ENCODE measurements around the gene RAB7A. TPM values are rescaled to one million over a fixed set of nuclear protein-coding genes. Genes with fewer than 3 reads are reported as not detected.
"Not testable (repeated sequence)": the region's sequence is repeated elsewhere in the genome, so short reads cannot be mapped to it uniquely, and the experiment has no call there.

Gene RAB7A
- total RNA-seq, 4 donors from 2014 or later, result 89.2 to 128 (median 114) TPM

DNA sequence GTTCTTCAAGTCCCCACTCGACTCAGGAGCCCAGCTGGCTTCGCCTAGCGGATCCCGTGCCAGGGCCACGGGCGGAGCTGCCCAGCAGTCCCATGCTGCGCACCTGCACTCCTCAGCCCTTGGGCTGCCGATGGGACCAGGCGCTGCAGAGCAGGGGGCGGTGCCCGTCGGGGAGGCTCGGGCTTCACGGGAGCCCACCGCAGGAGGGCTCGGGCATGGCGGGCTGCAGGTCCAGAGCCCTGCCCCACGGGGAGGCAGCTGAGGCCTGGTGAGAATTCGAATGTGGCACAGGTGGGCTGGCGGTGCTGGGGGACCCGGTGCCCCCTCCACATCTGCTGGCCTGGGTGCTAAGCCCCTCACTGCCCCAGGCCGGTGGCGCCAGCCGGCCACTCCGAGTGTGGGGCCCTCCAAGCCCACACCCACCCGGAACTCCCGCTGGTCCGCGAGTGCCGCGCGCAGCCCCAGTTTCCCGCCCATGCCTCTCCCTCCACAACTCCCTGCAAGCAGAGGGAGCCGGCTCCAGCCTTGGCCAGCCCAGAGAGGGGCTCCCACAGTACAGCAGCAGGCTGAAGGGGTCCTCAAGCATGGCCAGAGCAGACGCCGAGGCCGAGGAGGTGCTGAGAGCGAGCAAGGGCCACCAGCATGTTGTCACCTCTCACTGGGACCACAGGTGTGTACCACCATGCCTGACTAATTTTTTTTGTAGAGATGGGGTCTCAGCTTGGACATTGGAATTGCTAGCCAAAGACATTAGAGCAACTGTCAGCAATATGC lies 17.0 kb downstream of the RAB7A start:
- WGBS, 2 donors, result 95 to 99% methylated on average over 30 of the region's 38 CpGs
- TF ChIP-seq POLR2A (IDR thresholded peaks at IDR 0.05) (no peak), EP300 (IDR thresholded peaks at IDR 0.05) (no peak)
- TF ChIP-seq, protein P1, sequence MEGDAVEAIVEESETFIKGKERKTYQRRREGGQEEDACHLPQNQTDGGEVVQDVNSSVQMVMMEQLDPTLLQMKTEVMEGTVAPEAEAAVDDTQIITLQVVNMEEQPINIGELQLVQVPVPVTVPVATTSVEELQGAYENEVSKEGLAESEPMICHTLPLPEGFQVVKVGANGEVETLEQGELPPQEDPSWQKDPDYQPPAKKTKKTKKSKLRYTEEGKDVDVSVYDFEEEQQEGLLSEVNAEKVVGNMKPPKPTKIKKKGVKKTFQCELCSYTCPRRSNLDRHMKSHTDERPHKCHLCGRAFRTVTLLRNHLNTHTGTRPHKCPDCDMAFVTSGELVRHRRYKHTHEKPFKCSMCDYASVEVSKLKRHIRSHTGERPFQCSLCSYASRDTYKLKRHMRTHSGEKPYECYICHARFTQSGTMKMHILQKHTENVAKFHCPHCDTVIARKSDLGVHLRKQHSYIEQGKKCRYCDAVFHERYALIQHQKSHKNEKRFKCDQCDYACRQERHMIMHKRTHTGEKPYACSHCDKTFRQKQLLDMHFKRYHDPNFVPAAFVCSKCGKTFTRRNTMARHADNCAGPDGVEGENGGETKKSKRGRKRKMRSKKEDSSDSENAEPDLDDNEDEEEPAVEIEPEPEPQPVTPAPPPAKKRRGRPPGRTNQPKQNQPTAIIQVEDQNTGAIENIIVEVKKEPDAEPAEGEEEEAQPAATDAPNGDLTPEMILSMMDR (IDR thresholded peaks at IDR 0.05), result no peak
- H3K36me3 ChIP-seq, result peaks cover 0 to 55% (median 0%) of the 10 kb centered on the region in 3 donors
- no peak overlapping the region for H3K4me3 ChIP-seq
- H3K27ac ChIP-seq, result no peak overlapping the region
- peaks cover 0 to 16% (median 0%) of the 10 kb centered on the region in 4 donors for H3K9me3 ChIP-seq
- no peak for DNase-seq (ENCODE audit: low spot score in 2 of 2)
- H3K27me3 ChIP-seq, result no peaks in the 10 kb centered on the region
- H3K4me1 ChIP-seq, result peaks cover 0 to 32% (median 2%) of the 10 kb centered on the region in 4 donors

DNA sequence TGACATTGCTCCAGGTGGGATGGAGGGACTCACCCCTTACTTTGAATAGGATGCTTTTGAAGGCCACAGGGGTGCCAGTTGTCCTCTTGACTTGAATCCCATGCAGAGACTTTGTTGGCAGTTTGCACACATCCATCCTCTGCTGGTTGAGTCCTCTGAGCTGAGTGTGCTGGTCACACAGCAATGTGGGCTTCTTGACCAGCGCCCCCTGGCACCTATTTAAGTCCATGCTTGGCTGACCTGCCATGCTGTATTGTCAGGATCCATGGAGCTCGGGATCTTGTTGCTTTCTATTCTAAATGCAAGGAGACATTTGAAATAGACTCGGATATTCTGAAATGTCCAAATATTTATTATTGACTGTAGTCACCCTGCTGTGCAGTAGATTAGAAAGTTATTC lies 19.8 kb downstream of the RAB7A start:
- Histone ChIP-seq H3K27me3 (no peaks in the 10 kb centered on the region), H3K9me3 (peaks cover 0 to 16% (median 0%) of the 10 kb centered on the region in 4 donors), H3K4me3 (no peak overlapping the region), H3K36me3 (peaks cover 0 to 47% (median 0%) of the 10 kb centered on the region in 3 donors), H3K4me1 (peaks cover 0 to 44% (median 7%) of the 10 kb centered on the region in 4 donors), H3K27ac (no peak overlapping the region)
- no peak for DNase-seq (ENCODE audit: low spot score in 2 of 2)
- TF ChIP-seq POLR2A (IDR thresholded peaks at IDR 0.05) (no peak), EP300 (IDR thresholded peaks at IDR 0.05) (no peak)
- TF ChIP-seq, protein P1 (IDR thresholded peaks at IDR 0.05), result no peak
- 88 to 91% methylated on average over 3 of the region's 3 CpGs for WGBS, 2 donors

DNA sequence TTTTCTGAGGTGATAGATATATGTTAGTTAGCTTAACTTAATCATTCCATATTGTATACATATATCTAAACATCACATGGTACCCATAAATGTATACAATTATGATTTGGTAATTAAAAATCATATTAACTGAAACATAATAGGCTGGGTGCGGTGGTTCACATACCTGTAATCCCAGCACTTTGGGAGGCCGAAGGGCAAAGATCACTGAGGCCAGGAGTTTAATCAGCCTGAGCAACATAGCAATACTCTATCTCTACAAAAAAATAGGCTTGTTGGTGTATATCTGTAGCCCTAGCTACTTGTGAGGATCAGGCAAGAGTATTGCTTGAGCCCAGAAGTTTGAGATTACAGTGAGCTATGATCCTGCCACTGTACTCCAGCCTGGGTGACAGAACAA lies 20.9 kb downstream of the RAB7A start:
- Histone ChIP-seq H3K27me3 (no peaks in the 10 kb centered on the region), H3K27ac (no peak overlapping the region), H3K36me3 (peaks cover 0 to 49% (median 0%) of the 10 kb centered on the region in 3 donors), H3K4me1 (peaks cover 0 to 49% (median 5%) of the 10 kb centered on the region in 4 donors), H3K9me3 (peaks cover 0 to 16% (median 0%) of the 10 kb centered on the region in 4 donors), H3K4me3 (no peak overlapping the region)
- no peak for DNase-seq (ENCODE audit: low spot score in 2 of 2)
- TF ChIP-seq POLR2A (IDR thresholded peaks at IDR 0.05), result no peak
- TF ChIP-seq EP300 (IDR thresholded peaks at IDR 0.05), result no peak
- TF ChIP-seq, protein P1 (IDR thresholded peaks at IDR 0.05), result no peak
- WGBS, 2 donors, result 98 to 100% methylated on average over 2 of the region's 2 CpGs

DNA sequence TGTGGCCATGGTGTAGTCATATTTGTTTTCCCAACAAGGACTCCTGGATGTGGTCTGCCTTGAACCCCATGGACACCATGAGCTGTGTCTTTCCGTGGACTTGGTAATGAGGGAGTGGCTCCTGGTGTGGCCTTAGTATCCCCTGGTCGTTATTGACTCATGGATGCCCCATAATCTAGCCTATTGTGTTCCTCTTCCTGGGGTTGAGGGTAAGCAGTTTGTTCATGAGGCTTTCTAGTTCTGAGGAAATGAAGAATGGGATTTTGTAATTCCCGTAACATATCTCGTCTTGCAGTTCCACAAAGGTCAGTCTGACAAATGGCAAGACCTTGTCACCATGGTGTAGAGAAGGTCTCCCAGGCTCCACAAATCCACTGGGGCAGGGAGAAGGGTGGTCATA lies 22.6 kb downstream of the RAB7A start:
- no peak for DNase-seq (ENCODE audit: low spot score in 2 of 2)
- Histone ChIP-seq H3K9me3 (peaks cover 0 to 7% (median 0%) of the 10 kb centered on the region in 4 donors), H3K36me3 (peaks cover 0 to 32% (median 0%) of the 10 kb centered on the region in 3 donors), H3K4me1 (peaks cover 0 to 64% (median 5%) of the 10 kb centered on the region in 4 donors), H3K4me3 (no peak overlapping the region), H3K27ac (no peak overlapping the region), H3K27me3 (no peaks in the 10 kb centered on the region)
- WGBS, 2 donors, result 88% methylated on average over 4 of the region's 4 CpGs
- TF ChIP-seq POLR2A (IDR thresholded peaks at IDR 0.05) (no peak), EP300 (IDR thresholded peaks at IDR 0.05) (no peak)
- TF ChIP-seq, protein P1 (IDR thresholded peaks at IDR 0.05), result no peak

DNA sequence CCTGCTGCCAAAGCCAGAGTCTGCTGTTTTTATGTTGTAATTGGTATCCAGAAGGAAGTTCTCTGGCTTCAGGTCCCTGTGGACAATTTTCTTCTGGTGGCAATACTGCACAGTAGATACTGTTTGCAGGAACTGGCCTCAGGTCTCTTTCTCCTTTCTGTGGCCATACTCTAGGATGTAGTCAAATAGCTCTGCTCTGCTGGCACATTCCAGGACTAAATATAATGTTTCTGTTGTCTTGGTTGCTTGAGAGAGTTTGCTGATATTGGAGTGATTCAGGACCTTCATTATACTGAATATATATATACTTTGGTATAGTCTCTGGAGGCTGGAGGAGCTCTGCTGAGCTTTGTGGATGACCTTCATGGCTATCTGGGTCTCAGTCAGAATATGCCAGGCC lies 23.1 kb downstream of the RAB7A start:
- Histone ChIP-seq H3K27ac (no peak overlapping the region), H3K27me3 (no peaks in the 10 kb centered on the region), H3K36me3 (peaks cover 0 to 28% (median 0%) of the 10 kb centered on the region in 3 donors), H3K4me1 (peaks cover 0 to 66% (median 5%) of the 10 kb centered on the region in 4 donors), H3K9me3 (peaks cover 0 to 4% (median 0%) of the 10 kb centered on the region in 4 donors), H3K4me3 (no peak overlapping the region)
- DNase-seq (ENCODE audit: low spot score in 2 of 2), result no peak
- TF ChIP-seq POLR2A (IDR thresholded peaks at IDR 0.05) (no peak), EP300 (IDR thresholded peaks at IDR 0.05) (no peak)
- TF ChIP-seq, protein P1 (IDR thresholded peaks at IDR 0.05), result no peak

DNA sequence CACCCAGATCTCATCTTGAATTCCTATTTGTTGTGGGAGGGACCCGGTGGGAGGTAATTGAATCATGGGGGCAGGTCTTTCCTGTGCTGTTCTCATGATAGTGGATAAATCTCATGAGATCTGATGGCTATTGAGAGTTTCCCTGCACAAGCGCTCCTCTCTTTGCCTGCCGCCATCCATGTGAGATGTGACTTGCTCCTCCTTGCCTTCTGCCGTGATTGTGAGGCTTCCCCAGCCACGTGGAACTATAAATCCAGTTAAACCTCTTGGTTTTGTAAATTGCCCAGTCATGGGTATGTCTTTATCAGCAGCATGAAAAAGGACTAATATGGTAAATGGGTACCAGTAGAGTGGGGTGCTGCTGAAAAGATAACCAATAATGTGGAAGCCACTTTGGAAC lies 23.6 kb downstream of the RAB7A start:
- not testable (repeated sequence) for H3K9me3 ChIP-seq; H3K4me3 ChIP-seq; DNase-seq (ENCODE audit: low spot score in 2 of 2); H3K27ac ChIP-seq; H3K27me3 ChIP-seq
- Histone ChIP-seq H3K4me1 (peaks cover 0 to 66% (median 5%) of the 10 kb centered on the region in 4 donors), H3K36me3 (peaks cover 0 to 22% (median 0%) of the 10 kb centered on the region in 3 donors)
- WGBS, 2 donors, result 75 to 91% methylated on average over 5 of the region's 5 CpGs
